Astrocyte (in vitro differentiated cells and primary cell): ENCODE measurements around the gene GRK6. TPM values are rescaled to one million over a fixed set of nuclear protein-coding genes. Genes with fewer than 3 reads are reported as not detected.
A peak's percentile ranks its signal among the peaks of the same experiment; 100 is the strongest.

ENCODE experiments used
- DNase-seq: peaks from one replicate; pipeline ENCODE4 v3.0.0-alpha.2; 2010; ENCODE audit warnings: low read depth
- FAIRE-seq: peaks from 2 replicates; lab custom pipeline; 2011; peaks lifted over from hg19 to GRCh38; lab: Jason Lieb, UNC
- H2AFZ ChIP-seq: 2 replicates; pipeline ENCODE4 v1.6.0; 2012; ENCODE audit warnings: low read depth, low read length, inconsistent platforms
- H3K27ac ChIP-seq: 2 replicates; pipeline ENCODE4 v1.5.1; 2011; ENCODE audit warnings: low read depth, low read length, inconsistent platforms
- H3K27me3 ChIP-seq: 2 replicates; pipeline ENCODE4 v1.6.0; 2011; ENCODE audit warnings: low read length, inconsistent platforms; ENCODE audit not compliant: insufficient read depth
- H3K36me3 ChIP-seq: 2 replicates; pipeline ENCODE4 v1.5.1; 2011; ENCODE audit warnings: low read length, inconsistent platforms; ENCODE audit not compliant: insufficient read depth
- H3K4me1 ChIP-seq: 2 replicates; pipeline ENCODE4 v1.5.1; 2011; ENCODE audit warnings: low read length, inconsistent platforms; ENCODE audit not compliant: insufficient read depth
- H3K4me2 ChIP-seq: 2 replicates; pipeline ENCODE4 v1.6.0; 2012; ENCODE audit warnings: low read length, inconsistent platforms
- H3K4me3 ChIP-seq: 2 replicates; pipeline ENCODE4 v1.5.1; 2011; ENCODE audit warnings: low read depth, mild to moderate bottlenecking, low read length, inconsistent platforms; ENCODE audit not compliant: insufficient read depth
- H3K79me2 ChIP-seq: 2 replicates; pipeline ENCODE4 v1.6.0; 2012; ENCODE audit warnings: mild to moderate bottlenecking, low read length, inconsistent platforms; ENCODE audit not compliant: insufficient read depth
- H3K9ac ChIP-seq: 2 replicates; pipeline ENCODE4 v1.6.0; 2012; ENCODE audit warnings: mild to moderate bottlenecking, low read length, inconsistent platforms
- H3K9me3 ChIP-seq: 2 replicates; pipeline ENCODE4 v1.5.1; 2012; ENCODE audit warnings: low read depth, mild to moderate bottlenecking, low read length, inconsistent platforms; ENCODE audit not compliant: insufficient read depth
- H4K20me1 ChIP-seq: 2 replicates; pipeline ENCODE4 v1.6.0; 2012; ENCODE audit warnings: low read length, inconsistent platforms; ENCODE audit not compliant: insufficient read depth
- H3K27ac Mint-ChIP-seq: one replicate; pipeline ENCODE4 v1.8.0; 2021; ENCODE audit warnings: mild to moderate bottlenecking, mixed read lengths; ENCODE audit not compliant: unreplicated experiment
- H3K27me3 Mint-ChIP-seq: one replicate; pipeline ENCODE4 v1.8.0; 2021; ENCODE audit warnings: low read depth, mixed read lengths; ENCODE audit not compliant: unreplicated experiment
- H3K36me3 Mint-ChIP-seq: one replicate; pipeline ENCODE4 v1.8.0; 2021; ENCODE audit warnings: low read depth, mixed read lengths; ENCODE audit not compliant: unreplicated experiment
- H3K4me1 Mint-ChIP-seq: one replicate; pipeline ENCODE4 v1.8.0; 2021; ENCODE audit warnings: low read depth, mixed read lengths; ENCODE audit not compliant: unreplicated experiment
- H3K4me3 Mint-ChIP-seq: one replicate; pipeline ENCODE4 v1.8.0; 2021; ENCODE audit warnings: mild to moderate bottlenecking, moderate library complexity, mixed read lengths; ENCODE audit not compliant: unreplicated experiment
- H3K9me3 Mint-ChIP-seq: one replicate; pipeline ENCODE4 v1.8.0; 2021; ENCODE audit warnings: mild to moderate bottlenecking, mixed read lengths; ENCODE audit not compliant: unreplicated experiment
- CTCF ChIP-seq: IDR thresholded peaks from 2 replicates; pipeline ENCODE4 v1.5.1; 2011; ENCODE audit warnings: low read depth, mild to moderate bottlenecking, inconsistent platforms, low read length, moderate library complexity; ENCODE audit not compliant: insufficient read depth
- EZH2 ChIP-seq: IDR thresholded peaks from 2 replicates; pipeline ENCODE4 v1.6.1; 2012; ENCODE audit warnings: mild to moderate bottlenecking, low read length, inconsistent platforms; ENCODE audit not compliant: insufficient read depth
- total RNA-seq: library from RNA; stranded (reverse); gene quantifications from 2 replicates; pipeline ENCODE4 v1.2.1, GENCODE V29; 2021

GRK6 gene
- total RNA-seq, 1 donor from 2014 or later, result 25.9 TPM

DNA sequence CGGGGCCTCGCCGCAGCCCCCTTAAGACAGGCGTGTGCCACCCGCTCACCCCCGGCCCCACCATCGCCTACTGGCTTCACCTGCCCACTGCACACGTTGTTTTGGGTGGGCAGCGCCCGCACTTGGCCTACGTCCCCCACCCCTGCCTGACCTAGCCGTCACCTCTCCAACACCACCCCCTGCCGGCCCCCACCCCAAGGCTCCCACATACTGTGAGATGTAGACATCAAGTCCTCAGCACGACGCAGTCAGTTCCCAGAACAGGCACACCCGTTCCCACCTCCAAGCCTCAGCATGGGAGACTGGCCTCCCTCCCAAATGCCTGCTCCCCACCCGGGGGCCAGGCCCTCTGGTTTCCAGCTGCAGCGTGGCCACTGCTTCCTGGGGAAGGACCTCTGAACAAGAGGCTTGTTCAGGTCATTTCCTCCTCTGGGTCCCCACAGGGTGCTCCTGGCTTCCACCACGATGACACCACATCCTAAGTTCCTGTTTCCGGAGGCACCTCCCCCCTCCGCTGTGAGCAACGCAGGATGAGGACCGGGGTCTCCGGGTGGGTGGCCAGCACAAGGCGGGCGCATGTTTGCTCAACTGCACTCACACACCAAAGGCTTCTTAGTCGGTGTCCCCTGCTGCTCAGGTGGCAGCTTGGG lies 35.7 kb downstream of the GRK6 start:
- Histone ChIP-seq H3K36me3 (peaks cover 38% of the 10 kb centered on the region), H3K4me1 (peaks cover 14% of the 10 kb centered on the region), H3K9ac (no peak overlapping the region), H3K4me2 (no peak overlapping the region), H2AFZ (no peak overlapping the region), H4K20me1 (peaks cover 84% of the 10 kb centered on the region), H3K27ac (peak overlapping the region; percentile 5), H3K27me3 (no peaks in the 10 kb centered on the region), H3K79me2 (peaks cover 49% of the 10 kb centered on the region), H3K9me3 (no peaks in the 10 kb centered on the region), H3K4me3 (no peak overlapping the region)
- Mint-ChIP-seq H3K27ac (no peak overlapping the region), H3K4me1 (peaks cover 5% of the 10 kb centered on the region), H3K36me3 (peaks cover 24% of the 10 kb centered on the region), H3K9me3 (no peaks in the 10 kb centered on the region), H3K27me3 (no peaks in the 10 kb centered on the region), H3K4me3 (no peak overlapping the region)
- FAIRE-seq, result no peak
- no peak for DNase-seq
- TF ChIP-seq EZH2, result no peak
- TF ChIP-seq CTCF, result no peak

DNA sequence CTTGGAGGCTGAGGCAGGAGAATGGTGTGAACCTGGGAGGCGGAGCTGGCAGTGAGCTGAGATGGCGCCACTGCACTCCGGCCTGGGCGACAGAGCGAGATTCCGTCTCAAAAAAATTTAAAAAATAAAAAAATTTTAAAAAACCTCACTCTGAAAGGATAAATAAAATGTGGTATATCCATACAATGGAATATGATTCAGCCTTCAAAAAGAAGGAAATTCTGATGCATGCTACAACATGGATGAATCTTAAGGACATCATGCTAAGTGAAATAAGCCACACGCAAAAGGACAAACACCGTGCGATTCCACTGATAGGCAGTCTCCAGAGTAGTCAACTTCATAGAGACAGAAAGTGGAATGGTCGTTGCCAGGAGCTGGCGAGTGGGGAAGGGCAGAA lies 38.6 kb downstream of the GRK6 start:
- Mint-ChIP-seq H3K36me3 (peaks cover 31% of the 10 kb centered on the region), H3K4me1 (peaks cover 18% of the 10 kb centered on the region), H3K27me3 (no peaks in the 10 kb centered on the region), H3K27ac (no peak overlapping the region), H3K4me3 (no peak overlapping the region), H3K9me3 (no peaks in the 10 kb centered on the region)
- TF ChIP-seq EZH2 (no peak), CTCF (no peak)
- Histone ChIP-seq H3K27ac (no peak overlapping the region), H3K4me2 (no peak overlapping the region), H3K79me2 (peaks cover 70% of the 10 kb centered on the region), H3K9ac (no peak overlapping the region), H3K4me1 (peaks cover 25% of the 10 kb centered on the region), H3K9me3 (no peaks in the 10 kb centered on the region), H3K36me3 (peaks cover 41% of the 10 kb centered on the region), H4K20me1 (peaks cover 85% of the 10 kb centered on the region), H2AFZ (no peak overlapping the region), H3K4me3 (no peak overlapping the region), H3K27me3 (no peaks in the 10 kb centered on the region)
- DNase-seq (no peak), FAIRE-seq (no peak)

DNA sequence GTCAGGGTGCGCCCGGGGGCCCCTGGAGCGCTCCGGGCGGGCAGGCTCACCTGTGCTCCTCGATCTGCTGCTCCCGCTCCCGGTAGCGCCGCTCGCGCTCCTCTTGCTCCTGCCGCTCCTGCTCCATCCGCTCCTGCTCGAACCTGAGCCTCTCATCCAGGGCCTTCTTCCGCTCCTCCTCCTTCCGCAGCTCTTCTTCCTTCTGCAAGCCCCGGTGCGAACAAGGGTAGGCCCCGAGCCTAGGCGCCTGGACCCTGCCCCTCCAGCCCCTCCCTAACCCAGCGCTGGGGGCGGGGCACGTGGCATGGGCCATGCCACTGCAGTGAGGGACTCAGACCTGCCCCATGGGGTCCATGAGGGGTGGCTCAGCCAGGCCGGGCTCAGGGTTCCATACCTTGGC lies 40.4 kb downstream of the GRK6 start:
- Mint-ChIP-seq H3K4me3 (no peak overlapping the region), H3K4me1 (peaks cover 35% of the 10 kb centered on the region), H3K36me3 (peaks cover 33% of the 10 kb centered on the region), H3K27ac (no peak overlapping the region), H3K9me3 (no peaks in the 10 kb centered on the region), H3K27me3 (no peaks in the 10 kb centered on the region)
- Histone ChIP-seq H3K27ac (no peak overlapping the region), H3K4me1 (peaks cover 44% of the 10 kb centered on the region), H3K9ac (no peak overlapping the region), H3K27me3 (no peaks in the 10 kb centered on the region), H4K20me1 (peaks cover 88% of the 10 kb centered on the region), H3K36me3 (peaks cover 41% of the 10 kb centered on the region), H2AFZ (no peak overlapping the region), H3K79me2 (peaks cover 82% of the 10 kb centered on the region), H3K9me3 (no peaks in the 10 kb centered on the region), H3K4me3 (no peak overlapping the region), H3K4me2 (no peak overlapping the region)
- no peak for TF ChIP-seq CTCF
- no peak for TF ChIP-seq EZH2
- DNase-seq (no peak), FAIRE-seq (no peak)
